Measurements from ENCODE around the gene MIGA1.

MIGA1 gene

DNA sequence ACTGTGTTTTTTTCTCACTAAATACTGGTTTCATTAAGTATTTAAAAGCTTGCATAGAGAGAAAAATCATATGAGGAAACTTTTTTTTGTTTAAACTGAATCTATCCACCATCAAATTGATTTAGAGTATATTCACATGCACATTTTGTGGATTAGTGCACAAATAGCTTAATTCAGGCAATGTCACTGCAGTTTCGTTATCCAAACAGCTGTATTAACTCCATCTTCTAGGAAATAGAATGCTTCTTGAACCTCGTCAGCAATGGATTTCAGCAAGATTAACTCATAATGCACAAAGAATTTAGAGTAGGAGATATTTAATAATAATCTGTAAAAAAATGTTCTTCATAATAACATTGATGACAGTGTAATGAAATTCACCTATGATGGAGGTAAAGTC lies 146.5 kb downstream of the MIGA1 start:
- Histone ChIP-seq H2BK120ac (ENCODE audit: low read depth, low read length) (no peak overlapping the region), H3K9ac (ENCODE audit: low read length) (no peak overlapping the region), H4K8ac (ENCODE audit: low read depth, low read length) (no peak overlapping the region), H3K27ac (ENCODE audit: low read depth, low read length) (no peak overlapping the region), H2AK5ac (ENCODE audit: low read length) (no peak overlapping the region), H3K4me2 (ENCODE audit: low read length) (no peak overlapping the region), H4K5ac (ENCODE audit: low read length) (no peak overlapping the region), H3K4ac (ENCODE audit: low read depth, low read length) (no peak overlapping the region), H2BK15ac (replicated peaks; ENCODE audit: low read depth) (no peak overlapping the region), H3K56ac (ENCODE audit: low read length) (no peak overlapping the region), H3K18ac (ENCODE audit: low read length) (no peak overlapping the region), H3K27me3 (ENCODE audit: insufficient read depth, low read length, poor library complexity) (no peaks in the 10 kb centered on the region), H3K23ac (ENCODE audit: low read length) (no peak overlapping the region), H3K79me2 (ENCODE audit: control insufficient read depth, insufficient read depth, low read length) (no peaks in the 10 kb centered on the region), H3K4me1 (ENCODE audit: control insufficient read depth, low read depth, low read length) (no peaks in the 10 kb centered on the region), H3K36me3 (ENCODE audit: control insufficient read depth, insufficient read depth, low read length) (no peaks in the 10 kb centered on the region), H2BK5ac (ENCODE audit: low read length) (no peak overlapping the region), H3K79me1 (ENCODE audit: low read length) (no peaks in the 10 kb centered on the region), H3K4me3 (ENCODE audit: low read length) (no peak overlapping the region)
- DNase-seq, result no peak
- WGBS (ENCODE audit: extremely low coverage, insufficient coverage, low lambda C conversion rate), result no CpG with 5 or more reads among the region's 2 CpGs

DNA sequence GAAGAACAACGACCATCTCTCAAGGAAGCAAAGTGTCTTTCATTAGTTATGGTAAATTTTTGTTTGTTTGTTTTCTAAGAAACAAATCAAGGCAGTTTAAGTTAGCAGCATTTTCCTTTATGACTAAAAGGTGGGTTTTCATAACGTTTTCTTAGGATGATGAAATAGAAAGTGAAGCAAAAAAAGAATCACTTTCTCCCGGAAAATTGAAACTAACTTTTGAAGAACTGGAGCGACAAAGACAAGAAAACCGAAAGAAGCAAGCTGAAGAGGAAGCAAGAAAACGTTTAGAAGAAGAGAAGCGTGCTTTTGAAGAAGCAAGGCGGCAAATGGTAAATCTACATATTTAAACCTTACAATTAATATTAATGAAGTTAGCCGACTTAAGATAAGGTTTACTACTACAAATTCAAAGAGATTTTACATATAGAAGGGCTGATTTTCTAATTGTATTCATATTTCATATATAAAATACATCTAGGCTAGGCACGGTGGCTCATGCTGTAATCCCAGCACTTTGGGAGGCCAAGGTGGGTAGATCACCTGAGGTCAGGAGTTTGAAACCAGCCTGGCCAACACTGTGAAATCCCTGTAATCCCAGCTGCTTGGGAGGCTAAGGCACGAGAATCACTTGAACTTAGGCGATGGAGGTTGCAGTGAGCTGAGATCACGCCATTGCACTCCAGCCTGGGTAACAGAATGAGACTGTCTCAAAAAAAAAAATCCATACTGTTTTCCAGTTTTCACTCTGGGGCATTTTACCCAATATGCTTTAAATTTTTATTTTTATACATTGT lies 147.3 kb downstream of the MIGA1 start:
- Histone ChIP-seq H3K23ac (ENCODE audit: low read length) (no peak overlapping the region), H2BK15ac (replicated peaks; ENCODE audit: low read depth) (no peak overlapping the region), H3K4me2 (ENCODE audit: low read length) (no peak overlapping the region), H2BK5ac (ENCODE audit: low read length) (no peak overlapping the region), H3K27ac (ENCODE audit: low read depth, low read length) (no peak overlapping the region), H3K36me3 (ENCODE audit: control insufficient read depth, insufficient read depth, low read length) (no peaks in the 10 kb centered on the region), H3K79me2 (ENCODE audit: control insufficient read depth, insufficient read depth, low read length) (no peaks in the 10 kb centered on the region), H3K27me3 (ENCODE audit: insufficient read depth, low read length, poor library complexity) (no peaks in the 10 kb centered on the region), H4K5ac (ENCODE audit: low read length) (no peak overlapping the region), H3K79me1 (ENCODE audit: low read length) (no peaks in the 10 kb centered on the region), H3K56ac (ENCODE audit: low read length) (no peak overlapping the region), H4K8ac (ENCODE audit: low read depth, low read length) (no peak overlapping the region), H2BK120ac (ENCODE audit: low read depth, low read length) (no peak overlapping the region), H3K18ac (ENCODE audit: low read length) (no peak overlapping the region), H3K4ac (ENCODE audit: low read depth, low read length) (no peak overlapping the region), H3K4me1 (ENCODE audit: control insufficient read depth, low read depth, low read length) (no peaks in the 10 kb centered on the region), H3K4me3 (ENCODE audit: low read length) (no peak overlapping the region), H2AK5ac (ENCODE audit: low read length) (no peak overlapping the region), H3K9ac (ENCODE audit: low read length) (no peak overlapping the region)
- no peak for DNase-seq
- no CpG with 5 or more reads among the region's 13 CpGs for WGBS (ENCODE audit: extremely low coverage, insufficient coverage, low lambda C conversion rate)

DNA sequence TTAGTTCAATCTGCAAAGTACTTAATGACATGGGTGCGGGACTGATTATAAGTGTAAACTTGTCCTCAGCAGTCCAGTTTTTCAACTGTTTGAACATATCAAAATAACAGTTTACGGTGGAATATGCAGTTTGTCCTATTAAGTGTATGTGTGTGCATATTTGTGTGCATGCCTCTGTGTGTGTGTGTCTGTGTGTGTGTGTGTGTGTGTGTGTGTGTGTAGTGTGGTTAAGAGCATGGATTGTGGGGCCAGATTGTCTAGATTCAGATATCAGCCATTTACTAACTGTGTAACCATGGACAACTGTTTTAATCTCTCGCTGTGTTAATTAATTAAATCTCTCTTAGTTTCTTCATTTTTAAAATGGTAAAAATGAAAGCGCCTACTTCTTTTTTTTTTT lies 148.0 kb downstream of the MIGA1 start:
- no peaks in the 10 kb centered on the region for H3K36me3 ChIP-seq (ENCODE audit: control insufficient read depth, insufficient read depth, low read length)

More for the DNA sequence above, 148.0 kb downstream of the MIGA1 start:
- Histone ChIP-seq H3K4ac (ENCODE audit: low read depth, low read length) (no peak overlapping the region), H3K4me1 (ENCODE audit: control insufficient read depth, low read depth, low read length) (no peaks in the 10 kb centered on the region), H2BK120ac (ENCODE audit: low read depth, low read length) (no peak overlapping the region), H4K5ac (ENCODE audit: low read length) (no peak overlapping the region), H3K79me1 (ENCODE audit: low read length) (no peaks in the 10 kb centered on the region), H3K4me2 (ENCODE audit: low read length) (no peak overlapping the region), H3K27me3 (ENCODE audit: insufficient read depth, low read length, poor library complexity) (no peaks in the 10 kb centered on the region), H3K4me3 (ENCODE audit: low read length) (no peak overlapping the region), H2BK15ac (replicated peaks; ENCODE audit: low read depth) (no peak overlapping the region), H3K9ac (ENCODE audit: low read length) (no peak overlapping the region), H3K18ac (ENCODE audit: low read length) (no peak overlapping the region), H4K8ac (ENCODE audit: low read depth, low read length) (no peak overlapping the region), H3K56ac (ENCODE audit: low read length) (no peak overlapping the region), H3K79me2 (ENCODE audit: control insufficient read depth, insufficient read depth, low read length) (no peaks in the 10 kb centered on the region), H3K27ac (ENCODE audit: low read depth, low read length) (no peak overlapping the region), H2BK5ac (ENCODE audit: low read length) (no peak overlapping the region), H2AK5ac (ENCODE audit: low read length) (no peak overlapping the region), H3K23ac (ENCODE audit: low read length) (no peak overlapping the region)
- no peak for DNase-seq
- no CpG with 5 or more reads among the region's 4 CpGs for WGBS (ENCODE audit: extremely low coverage, insufficient coverage, low lambda C conversion rate)

Measured in mesendoderm (in vitro differentiated cells).